GM18526 (cell line): Measurements from ENCODE around the gene PHF5A.

Experiments
- POLR2A ChIP-seq: IDR thresholded peaks from 3 replicates; pipeline ENCODE4 v1.6.1; 2011; ENCODE audit not compliant: insufficient read length; ENCODE audit errors: extremely low read depth

Gene PHF5A

DNA sequence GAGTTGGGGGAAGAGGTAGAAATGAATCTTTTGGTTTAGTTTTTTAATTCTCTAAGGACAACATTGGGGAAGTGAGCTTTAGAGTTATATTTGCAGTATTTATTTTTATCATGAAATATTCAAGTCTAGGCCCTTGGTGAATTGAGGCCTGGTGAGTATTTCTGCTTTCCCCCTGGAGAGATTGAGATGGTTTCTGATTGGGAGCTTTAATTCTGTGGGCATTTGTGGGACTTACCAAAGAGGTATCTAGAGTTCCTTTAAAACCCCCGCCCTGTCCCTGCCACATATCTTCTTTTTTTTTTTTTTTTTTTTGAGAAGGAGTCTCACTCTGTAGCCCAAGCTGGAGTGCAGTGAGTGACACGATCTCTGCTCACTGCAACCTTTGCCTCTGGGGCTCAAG, 10.0 kb upstream of the PHF5A start:
- TF ChIP-seq POLR2A = no peak

GRCh38 chr22:41474872-41475451, 6.5 kb upstream of the PHF5A start:
- TF ChIP-seq POLR2A = no peak

DNA sequence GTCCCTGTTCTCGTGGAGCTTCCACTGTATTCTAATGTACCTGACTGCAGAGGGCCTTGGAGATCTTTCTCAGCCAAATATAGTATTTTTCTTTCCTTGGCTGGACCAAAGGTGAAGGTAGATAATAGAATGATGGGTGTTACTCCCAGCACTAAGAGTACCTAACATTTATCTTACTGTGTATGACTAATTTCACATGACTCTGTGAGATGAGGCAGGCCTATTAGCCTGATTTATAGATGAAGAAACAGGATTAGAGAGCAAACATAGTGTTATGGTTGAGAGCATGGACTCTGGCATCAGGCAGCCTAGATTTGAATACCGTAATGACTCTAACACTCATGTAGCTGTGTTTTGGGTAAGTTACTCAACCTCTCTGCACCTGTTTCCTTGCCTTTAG, 3.1 kb upstream of the PHF5A start:
- no peak for TF ChIP-seq POLR2A

GRCh38 chr22:41470886-41471285, 2.4 kb upstream of the PHF5A start:
- TF ChIP-seq POLR2A = no peak

DNA sequence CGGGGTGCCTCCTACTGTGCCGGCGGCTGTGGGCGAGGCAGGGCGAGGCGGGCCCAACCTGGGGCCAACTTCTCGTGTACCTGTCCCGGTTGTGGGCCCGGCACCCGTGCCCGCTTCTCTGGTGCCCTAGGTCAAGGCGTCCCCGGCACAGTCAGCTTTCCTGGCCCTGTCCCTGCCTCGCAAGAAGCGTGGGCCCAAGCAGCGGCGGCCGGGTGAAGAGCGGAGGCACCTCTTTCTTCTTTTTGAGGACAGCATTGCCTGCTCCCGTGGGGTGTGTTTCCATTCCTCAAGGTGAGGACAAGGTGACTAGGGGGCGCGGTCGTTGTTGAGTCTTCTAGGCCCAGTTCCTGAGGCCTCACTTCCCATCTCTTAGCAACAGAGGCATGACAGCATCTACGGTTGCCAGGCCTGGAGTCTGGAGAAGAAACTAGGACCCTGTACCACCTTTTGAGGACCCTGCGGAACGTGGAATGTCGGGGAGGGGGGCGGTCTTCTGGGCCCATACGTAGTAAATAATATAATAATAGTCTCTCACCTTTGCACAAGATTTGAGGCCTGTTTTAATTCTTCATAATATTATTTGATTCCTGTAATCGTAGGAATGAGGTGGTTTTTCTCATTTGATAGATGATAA, 843 bp upstream of the PHF5A start:
- TF ChIP-seq POLR2A = no peak

DNA sequence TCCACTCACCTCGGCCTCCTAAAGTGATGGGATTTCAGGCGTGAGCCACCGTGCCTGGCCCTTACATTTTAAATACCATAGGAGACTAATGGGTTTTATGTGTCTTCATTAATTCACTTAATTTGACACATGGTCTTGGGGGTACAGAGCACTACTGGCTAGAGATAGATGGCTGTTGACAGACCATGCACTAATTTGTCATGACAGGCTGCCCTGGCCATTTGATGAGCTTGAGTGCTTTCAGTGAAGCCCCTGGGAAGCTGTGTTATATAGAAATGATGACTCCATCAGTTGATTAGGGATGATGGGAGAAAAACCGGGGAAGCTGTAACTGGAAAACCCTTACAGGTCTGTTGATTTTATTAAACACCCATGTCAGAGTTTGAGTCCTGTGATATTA, 6.6 kb downstream of the PHF5A start:
- no peak for TF ChIP-seq POLR2A

GRCh38 chr22:41459431-41459830, 9.1 kb downstream of the PHF5A start:
- TF ChIP-seq POLR2A = no peak

DNA sequence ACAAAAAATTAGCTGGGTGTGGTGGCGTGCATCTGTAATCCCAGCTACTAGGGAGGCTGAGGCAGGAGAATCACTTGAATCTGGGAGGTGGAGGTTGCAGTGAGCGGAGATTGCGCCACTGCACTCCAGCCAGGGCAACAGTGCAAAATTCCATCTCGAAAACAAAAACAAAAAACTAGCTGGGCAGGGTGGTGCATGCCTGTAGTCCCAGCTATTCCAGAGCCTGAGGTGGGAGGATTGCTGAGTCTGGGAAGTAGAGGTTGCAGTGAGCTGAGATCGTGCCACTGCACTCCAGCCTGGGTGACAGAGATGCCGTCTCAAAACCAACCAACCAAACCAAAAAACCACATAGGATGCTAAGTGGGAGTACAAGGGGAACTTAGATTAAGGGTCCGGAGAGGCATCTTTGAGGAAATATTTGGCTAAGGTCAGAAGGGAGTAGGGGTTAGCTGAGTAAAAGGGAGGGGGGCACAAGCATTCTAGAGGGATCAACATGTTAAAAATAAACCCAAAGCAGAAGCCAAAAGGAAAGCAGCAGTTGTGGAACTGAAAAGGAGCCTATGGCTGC, 10.2 kb downstream of the PHF5A start:
- TF ChIP-seq POLR2A = no peak

GRCh38 chr22:41448189-41448808, 20.2 kb downstream of the PHF5A start:
- TF ChIP-seq POLR2A = no peak

DNA sequence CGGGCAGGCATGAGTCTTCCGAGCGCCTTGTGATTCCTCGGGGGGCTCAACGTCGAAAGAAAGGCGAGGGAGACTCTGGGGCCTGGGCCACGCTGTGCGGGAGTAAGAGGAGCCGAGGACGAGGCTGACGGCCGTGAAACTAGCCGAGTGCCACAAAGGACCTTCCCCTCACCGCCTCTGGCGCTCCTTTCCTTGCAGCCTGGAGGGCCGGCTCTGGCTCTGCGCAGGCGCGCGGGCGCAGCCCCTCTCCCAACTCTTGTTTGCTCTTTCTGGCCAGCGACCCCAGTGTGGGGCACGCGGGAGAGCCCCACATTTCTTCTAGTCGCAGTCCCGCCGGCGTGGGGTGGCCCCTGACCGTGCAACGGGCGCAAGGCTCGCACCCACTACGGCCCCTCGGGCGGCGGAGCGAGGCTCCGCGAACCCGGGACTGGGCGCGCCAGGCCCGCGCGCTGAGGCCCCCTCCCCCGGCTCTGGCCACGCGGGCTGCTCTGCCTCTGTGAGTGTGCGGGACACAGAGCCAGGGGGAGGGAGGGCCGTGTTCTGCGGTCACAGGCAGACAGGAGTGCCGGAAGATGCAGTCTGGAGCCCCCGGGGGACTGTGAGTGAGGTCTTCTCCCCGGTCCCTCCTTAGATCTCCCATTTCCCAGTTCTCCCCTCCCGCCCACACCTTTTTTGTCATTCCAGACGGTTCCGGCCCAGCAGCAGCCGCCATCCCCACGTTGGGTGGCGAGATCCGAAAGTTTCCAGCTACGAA, 20.9 kb downstream of the PHF5A start:
- TF ChIP-seq POLR2A = peak; percentile 70

GRCh38 chr22:41446639-41447434, 21.7 kb downstream of the PHF5A start, which contains the start of gene TOB2:
Gene TOB2 (minus strand): TSS chr22:41446801. CDS start chr22:41437345, 9,456 bp downstream.
- TF ChIP-seq POLR2A = peak; percentile 99

- no peak for TF ChIP-seq POLR2A
These were observed 22.4 kb downstream of the PHF5A start for GRCh38 chr22:41446057-41446501.

DNA sequence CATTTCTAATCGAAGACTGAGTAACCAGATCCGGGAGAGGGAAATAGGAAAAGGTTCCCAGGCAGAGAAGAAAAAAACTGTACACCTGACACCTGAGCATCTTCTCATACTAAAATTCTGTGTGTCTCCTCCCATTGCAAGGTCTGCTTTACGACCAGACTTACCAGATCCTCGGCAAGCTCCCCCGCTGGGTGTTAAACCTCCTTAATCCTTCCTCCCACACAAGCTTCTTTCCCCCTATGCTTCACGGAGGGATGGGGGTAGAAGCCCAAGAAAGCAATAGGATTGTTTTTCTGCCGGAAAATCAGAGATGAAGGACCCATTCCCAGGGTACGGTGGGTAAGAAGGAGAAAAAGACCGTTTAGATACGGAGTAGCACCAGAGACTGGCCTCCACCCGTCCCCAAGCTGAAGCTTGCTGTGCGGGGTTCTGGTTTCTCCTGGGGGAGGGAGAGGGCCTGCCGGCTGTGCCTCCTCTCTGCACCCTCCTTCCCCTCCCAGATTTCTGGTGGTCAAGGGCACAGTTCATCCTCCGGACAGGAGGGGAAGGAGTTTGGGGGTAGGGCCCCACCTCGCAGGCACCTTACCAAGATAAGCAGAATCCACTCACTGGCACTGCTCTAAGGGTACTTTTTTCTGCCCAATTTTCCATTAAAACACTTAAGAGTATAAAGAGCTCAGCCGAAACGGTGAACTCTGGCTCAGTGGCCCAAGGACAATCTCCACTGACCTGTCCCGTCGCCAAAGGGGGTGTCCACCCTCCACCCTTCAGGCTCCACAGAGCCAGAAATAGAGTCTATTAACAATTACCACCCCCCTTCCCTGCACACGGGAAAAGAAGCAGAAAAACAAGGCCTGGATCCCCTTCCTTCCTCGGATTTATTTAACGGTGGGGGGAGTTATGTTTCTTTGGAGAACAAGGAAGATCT, 23.1 kb downstream of the PHF5A start:
- TF ChIP-seq POLR2A = no peak
